ENCODE results near the gene AGO4. TPM values are rescaled to one million over a fixed set of nuclear protein-coding genes. Genes with fewer than 3 reads are reported as not detected.

The AGO4 gene
- total and polyA plus RNA-seq, 2 of the 8 experiments (the other 6 are each of a cell fraction or from before 2014, with no cell fraction given): 5.5 to 7.7 TPM

DNA sequence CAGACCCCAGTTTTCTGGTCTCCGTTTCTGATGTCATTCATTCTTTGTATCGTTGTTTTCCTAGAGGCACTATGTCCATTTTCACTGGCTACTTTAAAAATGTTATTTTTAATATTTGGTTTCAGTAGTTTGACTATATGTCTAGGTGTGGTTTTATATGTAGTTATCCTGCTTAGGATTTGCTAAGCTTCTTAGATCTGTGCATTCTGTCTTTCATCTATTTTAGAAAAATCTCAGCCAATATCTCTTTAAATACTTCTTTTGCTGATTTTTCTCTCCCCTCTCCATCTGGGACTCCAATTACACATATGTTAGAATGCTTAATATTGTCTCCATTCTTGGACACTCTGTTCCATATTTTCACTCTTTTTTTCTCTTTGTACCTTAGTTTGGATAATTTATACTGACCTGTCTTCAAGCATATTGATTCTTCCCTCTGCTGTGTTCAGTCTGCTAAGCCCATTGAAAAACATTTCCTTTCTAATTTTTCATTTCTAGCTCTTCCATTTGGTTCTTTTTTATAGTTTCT is 24.7 kb upstream of the AGO4 start:
- Histone ChIP-seq H2BK5ac (ENCODE audit: low read depth, low read length) (no peak overlapping the region), H3K9ac (replicated peaks in 1 of 4; ENCODE audit: extremely low read depth in 1 of 4, low read depth in 3 of 4, low read length in 3 of 4) (no peak overlapping the region), H3K18ac (ENCODE audit: extremely low read depth, low read length) (no peak overlapping the region), H3K56ac (replicated peaks; ENCODE audit: insufficient read length, low read depth, low read length) (no peak overlapping the region), H4K8ac (ENCODE audit: extremely low read depth, insufficient read depth, low read length) (no peak overlapping the region), H3K79me2 (ENCODE audit: control insufficient read depth in 1 of 2, insufficient read depth in 2 of 2, low read length in 2 of 2) (no peaks in the 10 kb centered on the region), H3K4me2 (ENCODE audit: insufficient read depth in 1 of 2, low read depth in 2 of 2, low read length in 2 of 2) (no peak overlapping the region), H2BK12ac (ENCODE audit: low read depth, low read length) (no peak overlapping the region), H2BK120ac (replicated peaks; ENCODE audit: low read depth, low read length) (no peak overlapping the region), H2AFZ (ENCODE audit: low read length) (no peak overlapping the region), H3K23me2 (ENCODE audit: low read depth, low read length) (no peaks in the 10 kb centered on the region), H3K36me3 (ENCODE audit: control insufficient read depth in 2 of 4, insufficient read depth in 4 of 4, low read length in 3 of 4) (no peaks in the 10 kb centered on the region), H3K4ac (replicated peaks; ENCODE audit: insufficient read length, low read depth, low read length) (no peak overlapping the region), H3K9me3 (ENCODE audit: insufficient read depth in 2 of 2, low read depth in 1 of 2, low read length in 1 of 2) (no peaks in the 10 kb centered on the region), H2BK20ac (ENCODE audit: low read length) (no peak overlapping the region), H3K27ac (ENCODE audit: low read depth, low read length) (no peak overlapping the region), H2AK5ac (ENCODE audit: low read depth, low read length) (no peak overlapping the region), H2BK15ac (ENCODE audit: low read length) (no peak overlapping the region), H3K27me3 (replicated peaks in 1 of 4; ENCODE audit: control insufficient read depth in 3 of 4, extremely low read depth in 1 of 4, insufficient read depth in 3 of 4, low read length in 3 of 4) (no peaks in the 10 kb centered on the region; a peak in 1 of 7 replicates), H3K4me1 (replicated peaks in 1 of 4; ENCODE audit: control insufficient read depth in 3 of 4, insufficient read depth in 4 of 4, low read length in 3 of 4) (no peaks in the 10 kb centered on the region), H3K79me1 (ENCODE audit: low read depth, low read length) (no peaks in the 10 kb centered on the region), H3K4me3 (ENCODE audit: extremely low read depth in 1 of 4, insufficient read depth in 2 of 4, low read depth in 3 of 4, low read length in 4 of 4) (no peak overlapping the region), H3K14ac (ENCODE audit: insufficient read length) (no peak overlapping the region), H3K23ac (ENCODE audit: insufficient read length) (no peak overlapping the region), H4K5ac (ENCODE audit: insufficient read length, low read depth, low read length) (no peak overlapping the region), H4K91ac (replicated peaks; ENCODE audit: insufficient read length, low read length) (no peak overlapping the region), H4K20me1 (replicated peaks in 1 of 2; ENCODE audit: control insufficient read depth in 1 of 2, insufficient read depth in 2 of 2, low read length in 2 of 2) (no peaks in the 10 kb centered on the region)
- DNase-seq (ENCODE audit: low read depth in 1 of 2, low spot score in 2 of 2) (no peak), FAIRE-seq (no peak)
- 100% methylated on average over 2 of the region's 2 CpGs; no CpG with 5 or more reads in 1 of the 2 experiments for WGBS, 2 experiments (ENCODE audit: extremely low coverage in 1 of 2, insufficient coverage in 1 of 2, insufficient read length in 1 of 2, insufficient replicate concordance in 2 of 2, low coverage in 1 of 2, low lambda C conversion rate in 2 of 2, missing lambda C conversion rate in 1 of 2)
- POLR2A ChIA-PET (ENCODE audit: partially characterized antibody): interaction anchor here (0.6 to 1.1 kb wide), 2 partner anchors 148 to 160 kb away, joined by 3 read pairs; partner anchors contain the start of gene AGO3
- CTCF ChIA-PET (ENCODE audit: partially characterized antibody): interaction anchor here (0.7 to 2.5 kb wide), 4 partner anchors 8 to 330 kb away, joined by 3 to 12 read pairs (median 4); no protein-coding TSS in a partner anchor
- TF ChIP-seq TCF12 (IDR thresholded peaks at IDR 0.05; ENCODE audit: low read depth, low read length) (no peak), HDAC2 (IDR thresholded peaks at IDR 0.05; ENCODE audit: borderline replicate concordance in 1 of 2, low read depth in 2 of 2, low read length in 2 of 2) (no peak), RBBP5 (IDR thresholded peaks at IDR 0.05; ENCODE audit: borderline replicate concordance, low read depth, low read length) (no peak), SP2 (IDR thresholded peaks at IDR 0.05; ENCODE audit: low read length) (no peak), SAP30 (IDR thresholded peaks at IDR 0.05; ENCODE audit: insufficient read depth, insufficient replicate concordance, low read length) (no peak)
- TF ChIP-seq, protein P1, sequence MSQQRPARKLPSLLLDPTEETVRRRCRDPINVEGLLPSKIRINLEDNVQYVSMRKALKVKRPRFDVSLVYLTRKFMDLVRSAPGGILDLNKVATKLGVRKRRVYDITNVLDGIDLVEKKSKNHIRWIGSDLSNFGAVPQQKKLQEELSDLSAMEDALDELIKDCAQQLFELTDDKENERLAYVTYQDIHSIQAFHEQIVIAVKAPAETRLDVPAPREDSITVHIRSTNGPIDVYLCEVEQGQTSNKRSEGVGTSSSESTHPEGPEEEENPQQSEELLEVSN (IDR thresholded peaks at IDR 0.05): no peak

All from H1 (cell line).